HG03439 (cell line): ENCODE measurements around the gene TTBK1.

Source experiments
- ATAC-seq: cut with Tn5 transposase; IDR thresholded peaks from one replicate; pipeline ENCODE4 v1.9.1; 2021; ENCODE audit warnings: mild to moderate bottlenecking, moderate library complexity; ENCODE audit not compliant: unreplicated experiment

Gene TTBK1

DNA sequence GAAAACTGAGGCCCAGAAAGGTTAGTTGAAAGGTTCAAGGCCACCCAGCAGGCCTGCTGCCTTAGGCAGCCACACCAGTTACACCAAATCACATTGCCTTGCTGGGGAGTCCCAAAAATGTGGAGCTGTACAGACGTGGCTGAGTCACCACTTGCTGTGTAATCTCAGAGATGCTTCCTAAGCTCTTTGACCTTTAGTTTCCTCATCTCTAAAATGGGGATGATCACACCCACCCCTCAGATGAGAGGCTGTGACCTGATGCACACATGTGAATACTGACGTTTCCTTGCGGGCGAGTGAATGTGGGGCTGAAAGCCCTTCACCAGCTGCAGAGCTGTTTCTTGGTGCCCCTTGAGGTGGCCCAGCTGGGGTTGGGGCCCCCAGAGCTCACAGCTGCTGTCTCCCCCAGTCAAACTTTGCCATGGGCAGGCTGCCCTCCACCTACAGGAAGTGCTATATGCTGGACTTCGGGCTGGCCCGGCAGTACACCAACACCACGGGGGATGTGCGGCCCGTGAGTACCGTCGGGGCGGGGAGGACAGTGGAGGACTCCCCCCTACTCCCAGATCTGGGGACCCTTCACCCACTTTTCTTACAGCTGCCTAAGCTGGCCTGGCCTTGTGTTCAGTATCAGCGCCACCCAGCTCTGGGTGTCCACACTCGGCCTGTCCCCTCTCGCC, 11.0 kb downstream of the TTBK1 start:
- no peak for ATAC-seq

DNA sequence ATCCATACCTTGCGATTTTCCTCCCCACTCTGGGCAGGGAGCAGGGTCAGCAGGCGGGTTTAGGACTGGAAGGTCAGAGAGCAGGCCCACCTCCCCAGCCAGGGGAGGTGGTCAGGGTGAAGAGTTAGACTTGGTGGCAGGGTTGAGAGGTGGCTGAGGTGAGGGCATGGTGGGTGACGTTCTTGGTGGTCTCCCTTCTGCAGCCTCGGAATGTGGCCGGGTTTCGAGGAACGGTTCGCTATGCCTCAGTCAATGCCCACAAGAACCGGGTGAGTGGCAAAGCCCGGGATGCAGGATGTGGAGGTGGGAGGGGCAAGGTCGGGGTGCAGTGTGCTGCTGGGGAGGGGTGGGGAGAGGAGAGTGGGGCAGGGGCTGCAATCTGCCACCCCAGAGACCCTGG, 11.6 kb downstream of the TTBK1 start:
- ATAC-seq, result no peak

DNA sequence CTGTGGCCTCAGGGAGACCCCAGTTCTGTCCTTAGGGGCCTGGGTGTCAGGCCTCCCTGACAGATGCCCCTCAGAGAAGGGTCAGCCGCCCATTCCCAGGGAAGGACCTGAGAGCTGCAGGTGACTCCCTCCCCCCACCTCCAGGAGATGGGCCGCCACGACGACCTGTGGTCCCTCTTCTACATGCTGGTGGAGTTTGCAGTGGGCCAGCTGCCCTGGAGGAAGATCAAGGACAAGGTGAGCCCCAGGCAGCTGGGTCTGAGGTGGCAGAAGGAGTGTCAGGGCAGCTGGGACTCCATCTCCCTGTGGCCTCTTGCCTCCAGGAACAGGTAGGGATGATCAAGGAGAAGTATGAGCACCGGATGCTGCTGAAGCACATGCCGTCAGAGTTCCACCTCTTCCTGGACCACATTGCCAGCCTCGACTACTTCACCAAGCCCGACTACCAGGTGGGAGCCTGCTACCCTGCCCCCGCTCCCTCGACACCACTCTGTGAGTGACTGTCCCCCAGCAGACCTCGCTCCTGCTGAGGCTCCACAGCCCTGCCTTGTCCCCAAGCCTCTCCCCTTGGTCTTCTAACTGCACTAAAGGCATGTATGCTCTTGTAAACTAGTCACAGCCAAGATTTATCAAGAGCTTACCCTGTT, 12.2 kb downstream of the TTBK1 start:
- no peak for ATAC-seq

DNA sequence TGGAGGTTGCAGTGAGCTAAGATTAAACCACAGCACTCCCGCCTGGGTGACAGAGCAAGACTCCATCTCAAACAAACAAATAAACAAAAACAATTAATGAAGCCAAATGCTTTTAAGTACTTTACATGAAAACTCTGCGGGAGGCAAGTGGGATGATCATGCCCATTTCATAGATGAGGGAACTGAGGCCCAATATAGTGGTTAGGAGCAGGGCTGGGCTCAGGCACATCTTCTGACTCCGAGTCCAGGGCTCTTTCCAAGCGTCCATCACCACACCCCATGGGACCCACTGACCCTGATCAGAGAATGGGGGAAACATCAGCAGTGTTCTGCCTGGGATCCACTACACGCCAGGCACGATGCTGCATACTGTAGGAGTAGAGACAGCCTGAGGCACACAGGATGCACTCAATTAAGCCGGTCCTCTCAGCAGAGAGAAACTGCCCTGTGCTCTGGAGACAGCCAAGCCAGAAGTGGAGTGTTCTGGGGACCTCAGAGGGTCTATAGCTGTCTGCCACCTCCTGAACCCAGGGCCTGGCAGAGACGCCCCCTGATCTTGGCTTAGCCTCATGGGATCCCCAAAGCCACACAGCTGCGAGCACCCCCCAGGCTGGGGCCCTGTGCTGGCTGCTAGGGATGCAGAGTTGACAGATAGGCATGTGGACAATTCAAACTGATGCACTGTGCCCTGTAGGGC, 13.5 kb downstream of the TTBK1 start:
- no peak for ATAC-seq

DNA sequence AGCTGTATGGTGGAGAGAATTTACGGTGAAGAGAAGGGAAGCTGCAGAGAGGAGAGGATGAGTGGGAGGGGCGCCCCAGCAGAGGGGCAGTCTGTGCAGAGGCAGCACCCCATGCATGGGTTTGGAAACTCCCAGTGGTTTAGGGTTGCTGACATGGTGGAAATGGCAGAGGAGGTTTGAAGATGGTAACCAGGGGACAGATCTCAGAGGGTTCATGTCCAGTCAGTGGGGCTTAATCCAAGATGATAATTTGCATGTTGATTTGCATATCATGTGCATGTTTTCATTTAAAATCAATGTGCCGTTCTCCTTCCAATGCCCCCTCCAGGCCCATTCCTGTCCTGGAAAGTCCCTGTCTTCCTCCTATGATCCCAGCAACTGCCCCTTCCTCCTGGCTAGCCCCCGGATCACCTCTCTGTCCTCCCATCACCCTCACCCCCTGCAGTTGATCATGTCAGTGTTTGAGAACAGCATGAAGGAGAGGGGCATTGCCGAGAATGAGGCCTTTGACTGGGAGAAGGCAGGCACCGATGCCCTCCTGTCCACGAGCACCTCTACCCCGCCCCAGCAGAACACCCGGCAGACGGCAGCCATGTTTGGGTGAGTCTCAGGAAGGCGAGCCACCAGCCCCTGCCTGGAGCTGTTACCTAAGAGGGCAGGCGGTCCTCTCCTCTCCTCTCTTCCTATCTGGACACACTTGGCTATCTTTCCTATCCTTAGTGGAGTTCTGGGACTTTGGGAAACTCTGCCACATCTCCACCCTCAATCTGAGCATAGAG, 14.3 kb downstream of the TTBK1 start:
- ATAC-seq, result no peak

DNA sequence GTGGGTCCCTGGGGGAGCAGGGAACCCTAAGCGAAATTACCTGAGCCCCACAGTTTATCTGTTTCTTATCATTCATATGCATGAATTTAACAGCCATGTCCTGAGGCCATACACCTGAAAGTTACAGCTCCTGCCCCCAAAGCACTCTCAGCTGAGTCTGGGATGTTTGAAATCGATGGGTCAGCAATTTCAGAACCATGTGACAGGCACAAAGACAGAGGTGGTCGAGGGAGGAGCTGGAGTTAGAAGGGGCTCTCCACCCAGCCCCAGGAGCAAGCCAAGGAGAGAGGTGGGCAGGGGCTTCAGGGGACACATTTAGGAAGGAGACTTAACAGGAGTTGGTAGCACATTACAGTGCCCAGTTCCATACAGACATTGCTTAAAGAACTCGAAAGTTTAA, 14.9 kb downstream of the TTBK1 start:
- ATAC-seq, result no peak

DNA sequence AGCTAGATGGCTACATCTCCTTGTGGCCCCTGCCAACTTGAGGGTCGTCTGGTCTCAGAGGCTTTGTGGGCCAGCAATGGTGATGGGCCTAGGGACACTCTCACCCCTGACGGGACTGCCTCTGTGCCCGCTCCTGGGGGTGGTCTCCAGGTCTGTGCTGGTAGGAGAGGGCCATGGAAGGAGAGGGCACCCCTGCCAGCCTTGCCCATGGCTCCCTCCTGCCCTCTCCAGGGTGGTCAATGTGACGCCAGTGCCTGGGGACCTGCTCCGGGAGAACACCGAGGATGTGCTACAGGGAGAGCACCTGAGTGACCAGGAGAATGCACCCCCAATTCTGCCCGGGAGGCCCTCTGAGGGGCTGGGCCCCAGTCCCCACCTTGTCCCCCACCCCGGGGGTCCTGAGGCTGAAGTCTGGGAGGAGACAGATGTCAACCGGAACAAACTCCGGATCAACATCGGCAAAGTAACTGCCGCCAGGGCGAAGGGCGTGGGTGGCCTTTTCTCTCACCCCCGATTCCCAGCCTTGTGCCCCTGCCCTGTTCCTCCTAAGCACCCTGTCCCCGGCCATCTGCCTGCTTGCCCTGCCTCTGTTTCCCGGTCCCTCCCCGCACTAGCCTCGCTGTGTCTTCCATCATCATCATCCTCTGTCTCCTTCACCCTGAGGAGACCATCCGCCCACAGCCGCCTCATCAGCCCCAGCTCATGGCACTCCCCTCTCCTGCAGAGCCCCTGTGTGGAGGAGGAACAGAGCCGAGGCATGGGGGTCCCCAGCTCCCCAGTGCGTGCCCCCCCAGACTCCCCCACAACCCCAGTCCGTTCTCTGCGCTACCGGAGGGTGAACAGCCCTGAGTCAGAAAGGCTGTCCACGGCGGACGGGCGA, 15.8 kb downstream of the TTBK1 start:
- no peak for ATAC-seq

DNA sequence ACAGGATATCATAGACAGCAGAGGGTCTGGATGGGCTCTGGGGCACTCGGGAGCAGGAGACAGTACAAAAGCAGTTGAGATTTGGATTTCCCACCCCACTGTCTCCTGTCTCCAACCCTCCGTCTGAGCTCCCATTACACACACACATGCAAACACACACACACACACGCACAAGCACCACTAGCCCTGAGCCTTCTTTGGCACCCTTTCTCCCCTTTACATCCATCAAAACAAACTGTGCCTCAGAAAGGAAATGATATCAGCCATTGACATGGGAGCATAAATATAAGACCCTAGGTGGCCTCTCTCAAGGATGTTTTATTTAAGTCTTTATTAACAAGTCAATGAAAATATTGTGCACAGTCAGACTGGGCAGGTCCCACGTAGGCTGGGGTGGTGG, 17.5 kb downstream of the TTBK1 start:
- no peak for ATAC-seq

DNA sequence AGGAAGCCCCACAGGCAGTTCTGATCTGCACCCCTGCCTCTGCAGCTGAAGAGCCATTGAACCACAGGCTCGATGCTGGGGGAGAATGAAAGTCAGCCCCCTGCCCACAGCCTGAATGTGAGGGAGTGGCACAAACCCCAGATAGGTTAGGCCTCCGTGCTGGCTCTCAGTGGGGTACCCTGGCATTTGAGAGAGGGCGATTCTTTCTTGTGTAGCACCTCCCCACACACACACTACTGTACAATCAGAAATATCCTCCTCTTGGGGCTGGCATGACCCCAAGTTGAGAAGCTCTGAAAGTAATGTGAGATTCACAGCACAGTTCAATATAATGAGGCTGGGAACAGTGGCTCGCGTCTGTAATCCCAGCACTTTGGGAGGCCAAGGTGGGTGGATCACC, 17.9 kb downstream of the TTBK1 start:
- ATAC-seq, result no peak

DNA sequence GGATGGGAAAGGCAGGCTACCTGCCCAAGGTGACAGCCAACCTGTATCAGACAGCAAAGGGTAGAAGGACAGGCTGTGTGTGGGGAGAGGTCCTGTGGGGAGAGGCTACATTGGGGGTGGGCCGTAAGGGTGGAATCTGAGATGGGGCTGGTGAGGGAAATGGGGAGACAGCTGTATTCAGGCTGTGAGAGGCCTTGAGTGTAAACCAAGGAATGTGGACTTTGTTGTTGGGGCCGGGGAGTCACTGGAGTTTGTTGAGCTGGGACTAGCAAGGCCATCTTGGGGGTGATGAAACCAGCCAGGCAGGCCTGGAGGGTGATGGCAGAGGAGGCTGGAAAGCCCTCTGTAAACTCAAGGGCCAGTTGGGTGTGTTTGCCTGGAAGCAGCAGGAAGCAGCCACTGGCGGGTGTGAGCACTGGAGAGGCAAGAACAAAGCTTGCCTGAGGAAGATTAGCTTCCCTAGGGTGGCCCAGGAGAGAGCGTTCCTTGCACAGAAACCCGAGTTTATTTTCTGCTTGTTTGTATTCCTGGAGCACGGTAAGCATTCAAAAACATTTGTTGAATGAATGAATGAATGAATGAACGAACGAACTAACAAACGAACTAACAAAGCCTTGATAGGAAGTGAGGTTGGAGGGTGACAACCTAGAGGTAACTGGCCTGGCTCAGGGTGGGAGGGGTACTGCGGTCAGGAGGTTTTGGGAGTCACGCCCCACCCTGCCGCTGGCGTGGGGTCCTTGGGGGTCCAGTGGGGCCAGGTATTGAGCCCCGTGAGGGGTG, 18.9 kb downstream of the TTBK1 start:
- no peak for ATAC-seq

DNA sequence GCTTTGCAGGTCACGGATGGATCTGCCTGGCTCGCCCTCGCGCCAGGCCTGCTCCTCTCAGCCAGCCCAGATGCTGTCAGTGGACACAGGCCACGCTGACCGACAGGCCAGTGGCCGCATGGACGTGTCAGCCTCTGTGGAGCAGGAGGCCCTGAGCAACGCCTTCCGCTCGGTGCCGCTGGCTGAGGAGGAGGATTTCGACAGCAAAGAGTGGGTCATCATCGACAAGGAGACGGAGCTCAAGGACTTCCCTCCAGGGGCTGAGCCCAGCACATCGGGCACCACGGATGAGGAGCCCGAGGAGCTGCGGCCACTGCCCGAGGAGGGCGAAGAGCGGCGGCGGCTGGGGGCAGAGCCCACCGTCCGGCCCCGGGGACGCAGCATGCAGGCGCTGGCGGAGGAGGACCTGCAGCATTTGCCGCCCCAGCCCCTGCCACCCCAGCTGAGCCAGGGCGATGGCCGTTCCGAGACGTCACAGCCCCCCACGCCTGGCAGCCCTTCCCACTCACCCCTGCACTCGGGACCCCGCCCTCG, 19.6 kb downstream of the TTBK1 start:
- ATAC-seq, result no peak

DNA sequence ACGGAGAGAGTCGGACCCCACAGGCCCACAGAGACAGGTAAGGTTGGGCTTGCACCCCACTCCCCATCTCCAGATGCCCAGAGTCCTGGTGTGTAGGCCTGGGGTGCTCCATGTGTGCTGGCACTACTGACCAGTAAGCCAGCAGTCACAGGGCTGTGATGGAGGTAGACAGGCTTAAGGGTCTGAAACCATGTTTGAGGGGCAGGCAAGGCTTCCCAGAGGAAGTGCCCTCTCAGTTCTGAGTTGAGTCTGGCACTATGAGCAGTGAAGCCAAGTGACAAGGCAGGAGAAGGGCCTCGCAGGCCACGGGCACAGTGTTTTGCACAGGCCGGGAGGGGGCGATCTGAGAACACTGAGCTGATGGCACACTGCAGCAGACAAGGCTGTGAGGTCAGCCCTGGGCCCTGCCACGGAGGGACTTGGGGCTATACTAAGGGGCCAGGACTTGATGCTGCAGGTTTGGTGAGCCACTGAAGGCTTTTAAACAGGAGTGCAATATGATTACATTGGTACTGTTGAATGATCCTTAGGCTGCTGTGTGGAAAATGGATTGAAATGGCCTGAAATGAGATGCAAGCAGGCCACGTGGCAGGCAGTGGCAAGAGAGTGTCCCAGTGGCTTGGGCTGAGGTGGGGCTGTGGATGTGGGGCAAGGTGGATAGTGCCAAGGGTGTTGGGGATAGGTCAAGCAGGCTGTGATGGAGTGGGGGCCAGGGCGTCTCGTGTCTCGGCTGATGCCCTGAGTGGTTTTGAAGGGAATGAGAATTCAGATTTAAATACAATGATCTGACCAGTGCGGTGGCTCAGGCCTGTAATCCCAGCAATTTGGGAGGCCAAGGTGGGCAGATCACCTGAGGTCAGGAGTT, 20.3 kb downstream of the TTBK1 start:
- no peak for ATAC-seq

DNA sequence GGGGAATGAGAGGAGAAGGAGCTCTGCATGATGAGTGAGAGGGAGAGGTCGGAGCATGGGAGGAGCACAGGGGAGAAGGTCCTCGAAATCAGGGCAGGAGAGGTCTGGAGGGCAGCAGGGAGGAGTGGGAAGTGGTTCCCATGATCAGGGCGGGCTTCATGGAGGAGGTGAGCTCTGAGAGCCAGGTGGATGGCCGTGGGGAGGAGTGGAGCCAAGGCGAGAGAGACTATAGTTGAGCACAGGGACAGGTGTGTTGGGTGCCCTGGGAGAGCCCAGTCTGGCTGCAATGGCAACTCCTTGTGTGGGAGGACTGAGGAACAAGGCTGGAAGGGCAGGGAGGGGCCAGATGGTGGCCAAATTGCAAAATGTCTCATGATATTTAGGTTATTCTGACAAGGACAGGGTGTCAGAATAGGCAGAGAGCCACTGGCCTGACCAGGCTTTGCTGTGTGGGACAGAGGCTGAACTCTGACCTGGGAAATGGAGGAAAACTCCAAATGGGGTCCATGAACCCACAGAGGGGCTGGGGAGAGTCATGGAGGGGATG, 21.4 kb downstream of the TTBK1 start:
- no peak for ATAC-seq

DNA sequence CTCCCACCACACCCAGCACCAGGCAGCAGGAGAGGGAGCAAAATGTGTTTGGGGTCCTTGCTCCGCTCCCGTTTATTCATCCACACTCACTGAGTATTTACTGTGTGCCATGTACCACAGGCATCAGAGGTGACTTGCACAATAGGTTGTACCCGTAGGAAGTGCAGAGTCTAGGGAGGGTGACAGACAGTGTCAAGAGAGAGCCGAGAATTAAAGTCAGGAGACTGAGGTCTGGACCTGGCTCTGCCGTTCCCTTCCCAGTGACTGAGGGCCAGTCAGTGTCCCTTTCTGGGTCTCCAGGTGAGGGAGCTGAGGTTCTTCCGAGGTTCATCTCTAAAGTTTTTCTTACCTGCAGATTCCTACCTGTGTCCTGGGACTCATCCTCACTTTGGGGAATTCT, 22.3 kb downstream of the TTBK1 start:
- no peak for ATAC-seq

DNA sequence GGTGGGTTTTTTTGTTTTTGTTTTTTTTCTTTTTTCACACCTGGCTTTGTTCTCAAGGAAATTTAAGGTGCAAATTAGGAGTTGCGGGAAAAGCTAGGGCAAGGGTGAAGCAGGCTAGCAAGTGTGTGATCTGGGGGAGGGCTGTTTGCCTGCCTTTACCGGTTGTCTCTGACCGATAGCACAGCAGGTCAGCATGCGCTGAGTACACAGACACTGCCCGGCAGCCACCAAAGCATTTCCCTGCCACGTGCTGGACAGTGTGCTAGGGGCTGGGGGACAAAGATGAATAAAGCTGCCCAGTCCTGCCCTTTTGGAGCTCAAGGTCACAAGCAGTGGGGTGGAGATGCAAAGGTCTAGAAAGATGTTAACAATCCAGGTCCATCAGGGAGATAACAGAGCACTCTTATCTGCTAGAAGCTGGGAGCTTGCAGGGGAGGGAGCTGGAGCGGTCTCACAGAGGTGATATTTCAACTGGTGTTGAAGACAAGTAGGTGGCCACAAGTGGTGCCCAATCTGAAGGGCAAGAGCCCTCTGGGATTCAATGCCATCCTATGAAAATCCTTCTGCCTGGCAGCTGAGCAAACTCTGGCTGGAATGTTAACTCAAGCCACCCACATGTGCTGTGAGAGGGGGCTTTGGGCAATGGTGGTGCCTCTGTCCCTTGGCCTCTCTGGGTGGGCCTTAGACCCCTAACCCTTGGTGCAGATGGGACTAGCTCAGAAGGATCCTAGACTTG, 24.5 kb downstream of the TTBK1 start:
- ATAC-seq, result no peak

DNA sequence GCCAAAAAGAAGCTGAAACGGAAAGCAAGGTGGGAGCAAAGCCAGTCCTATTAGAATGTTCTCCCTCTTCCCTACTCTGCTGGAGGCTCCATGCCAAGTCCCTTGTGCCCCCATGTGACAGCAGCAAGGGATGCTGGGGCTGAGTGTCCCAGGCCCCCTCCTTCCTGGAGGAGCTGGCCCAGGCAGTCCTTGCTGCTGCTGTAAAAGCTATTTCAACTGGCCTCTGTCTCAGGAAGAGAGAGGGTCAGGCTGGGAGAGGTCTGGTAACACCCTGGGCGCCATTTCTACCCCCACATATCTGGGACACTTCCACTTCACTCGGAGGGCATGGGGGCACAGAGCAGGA, 25.0 kb downstream of the TTBK1 start:
- no peak for ATAC-seq

DNA sequence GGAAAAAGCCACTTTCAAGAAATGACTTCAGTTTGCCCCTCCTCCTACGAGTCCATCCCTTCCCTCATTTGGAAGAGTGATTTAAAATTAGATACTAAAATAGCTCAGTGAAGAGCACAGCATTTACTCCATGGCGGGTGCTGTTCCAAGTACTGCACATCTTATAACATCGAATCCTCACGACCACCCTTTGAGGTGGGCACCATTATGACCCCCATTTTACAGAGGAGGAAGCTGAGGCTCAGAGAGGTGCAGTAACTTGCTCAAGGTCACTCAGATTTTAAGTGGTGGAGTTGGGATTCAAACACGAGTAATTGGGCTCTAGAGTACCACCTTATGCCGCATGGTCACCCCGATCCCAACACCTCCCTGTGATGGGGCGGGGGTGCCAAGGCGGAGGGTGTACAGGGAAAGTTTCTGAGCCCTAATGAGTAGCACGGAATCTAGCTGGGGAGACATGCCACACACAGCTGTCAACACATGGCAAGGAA, 25.5 kb downstream of the TTBK1 start:
- ATAC-seq, result no peak
